NCI-H1105 treated with DMSO at 0.1 percent for 48 hours (cell line): ENCODE measurements around the gene NCKAP5L.
"Not testable (repeated sequence)": the region's sequence is repeated elsewhere in the genome, so short reads cannot be mapped to it uniquely, and the experiment has no call there.

ENCODE experiments used
- DNase-seq: peaks from one replicate; lab custom pipeline; 2025; lab: John Stamatoyannopoulos, UW

Gene NCKAP5L, protein sequence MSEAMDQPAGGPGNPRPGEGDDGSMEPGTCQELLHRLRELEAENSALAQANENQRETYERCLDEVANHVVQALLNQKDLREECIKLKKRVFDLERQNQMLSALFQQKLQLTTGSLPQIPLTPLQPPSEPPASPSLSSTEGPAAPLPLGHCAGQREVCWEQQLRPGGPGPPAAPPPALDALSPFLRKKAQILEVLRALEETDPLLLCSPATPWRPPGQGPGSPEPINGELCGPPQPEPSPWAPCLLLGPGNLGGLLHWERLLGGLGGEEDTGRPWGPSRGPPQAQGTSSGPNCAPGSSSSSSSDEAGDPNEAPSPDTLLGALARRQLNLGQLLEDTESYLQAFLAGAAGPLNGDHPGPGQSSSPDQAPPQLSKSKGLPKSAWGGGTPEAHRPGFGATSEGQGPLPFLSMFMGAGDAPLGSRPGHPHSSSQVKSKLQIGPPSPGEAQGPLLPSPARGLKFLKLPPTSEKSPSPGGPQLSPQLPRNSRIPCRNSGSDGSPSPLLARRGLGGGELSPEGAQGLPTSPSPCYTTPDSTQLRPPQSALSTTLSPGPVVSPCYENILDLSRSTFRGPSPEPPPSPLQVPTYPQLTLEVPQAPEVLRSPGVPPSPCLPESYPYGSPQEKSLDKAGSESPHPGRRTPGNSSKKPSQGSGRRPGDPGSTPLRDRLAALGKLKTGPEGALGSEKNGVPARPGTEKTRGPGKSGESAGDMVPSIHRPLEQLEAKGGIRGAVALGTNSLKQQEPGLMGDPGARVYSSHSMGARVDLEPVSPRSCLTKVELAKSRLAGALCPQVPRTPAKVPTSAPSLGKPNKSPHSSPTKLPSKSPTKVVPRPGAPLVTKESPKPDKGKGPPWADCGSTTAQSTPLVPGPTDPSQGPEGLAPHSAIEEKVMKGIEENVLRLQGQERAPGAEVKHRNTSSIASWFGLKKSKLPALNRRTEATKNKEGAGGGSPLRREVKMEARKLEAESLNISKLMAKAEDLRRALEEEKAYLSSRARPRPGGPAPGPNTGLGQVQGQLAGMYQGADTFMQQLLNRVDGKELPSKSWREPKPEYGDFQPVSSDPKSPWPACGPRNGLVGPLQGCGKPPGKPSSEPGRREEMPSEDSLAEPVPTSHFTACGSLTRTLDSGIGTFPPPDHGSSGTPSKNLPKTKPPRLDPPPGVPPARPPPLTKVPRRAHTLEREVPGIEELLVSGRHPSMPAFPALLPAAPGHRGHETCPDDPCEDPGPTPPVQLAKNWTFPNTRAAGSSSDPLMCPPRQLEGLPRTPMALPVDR (N-terminal part only)

DNA sequence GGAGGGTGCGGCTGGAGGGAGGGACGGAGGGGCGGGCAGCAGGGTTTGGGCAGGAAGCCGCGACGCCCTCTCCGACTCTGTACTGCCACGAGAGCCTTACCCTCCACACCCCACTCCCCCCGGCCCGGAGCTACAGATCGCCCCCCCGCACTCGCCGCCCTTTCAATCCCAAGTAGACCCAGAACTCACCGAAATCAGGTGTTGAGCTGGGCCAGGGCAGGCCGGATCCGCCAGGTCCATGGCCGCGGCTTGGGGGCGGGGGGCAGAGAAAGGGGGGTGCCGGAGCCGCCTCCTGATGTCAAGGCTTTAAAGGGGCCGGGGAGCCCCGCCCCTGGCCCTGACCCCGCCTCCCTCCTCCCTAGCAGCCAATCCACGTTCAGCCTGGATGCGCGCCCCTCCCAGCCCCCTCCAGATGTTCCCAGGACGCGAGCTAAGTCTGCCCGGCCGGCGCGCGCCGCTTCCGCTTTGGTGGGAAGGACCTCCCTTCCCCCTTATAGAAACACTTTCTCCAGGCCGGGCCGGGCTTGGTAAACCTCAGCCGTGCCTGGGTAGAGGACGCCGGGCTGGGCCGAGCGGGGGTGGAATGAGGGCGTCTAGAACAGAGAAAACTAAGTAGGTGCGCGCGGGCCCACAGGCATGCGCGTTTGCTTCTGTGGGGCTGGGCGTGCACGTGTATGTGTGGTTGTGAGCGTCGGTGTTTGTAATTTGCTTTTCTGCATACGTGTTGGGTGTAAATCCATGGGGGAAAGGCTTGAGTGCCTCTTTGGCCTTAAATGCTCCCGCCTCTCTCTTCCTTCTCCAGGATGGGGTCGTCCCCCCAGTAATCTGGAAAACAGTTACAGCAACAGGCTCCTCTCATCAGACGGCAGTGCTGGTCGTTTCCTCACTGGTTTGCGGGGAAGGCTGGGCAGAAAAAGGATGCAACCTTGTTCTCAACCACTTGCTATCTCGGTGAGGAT lies at the start of gene NCKAP5L:
Gene NCKAP5L, minus strand, starts transcription at position 281 of the 959 bp plus-strand sequence. CDS start 24,369 bp downstream, outside the sequence.
- DNase-seq: peak; percentile 73

DNA sequence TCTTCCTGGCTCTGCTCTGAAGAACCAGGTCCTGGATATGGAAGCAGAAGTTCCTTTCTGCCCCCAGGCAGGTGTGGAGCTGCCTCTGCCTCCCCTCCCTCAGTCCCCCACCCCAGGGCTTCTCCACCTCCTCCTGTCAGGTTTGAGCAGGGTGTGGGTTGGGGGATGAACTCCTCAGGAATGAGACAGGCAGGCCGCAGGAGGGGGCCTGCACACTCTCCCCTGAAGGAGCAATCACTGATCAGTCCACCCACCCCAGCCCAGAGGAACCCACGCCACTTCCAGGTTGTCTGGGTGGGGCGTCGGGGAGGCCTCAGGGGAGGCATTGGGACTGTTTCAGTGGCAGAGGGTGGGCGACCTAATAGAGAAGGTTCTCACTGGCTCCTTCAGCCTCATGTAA lies 48.9 kb upstream of the NCKAP5L start:
- DNase-seq: no peak

DNA sequence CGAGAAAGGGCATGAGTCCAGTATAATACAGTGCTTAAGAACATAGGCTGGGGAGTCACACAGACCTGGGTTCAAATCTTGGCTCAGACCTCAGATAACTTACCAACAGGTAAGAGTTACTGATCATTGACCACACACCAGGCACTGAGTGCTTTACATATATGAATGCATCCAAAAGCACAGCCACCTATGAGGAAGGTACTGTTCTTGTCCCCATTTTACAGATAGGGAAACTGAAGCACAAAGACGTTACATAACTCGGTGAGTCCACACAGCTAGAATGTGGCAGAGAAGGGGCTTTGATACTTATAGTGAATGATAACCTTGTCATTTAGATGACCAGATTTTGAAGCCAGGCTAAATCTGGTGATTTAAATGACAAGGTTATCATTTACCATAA lies 47.9 kb upstream of the NCKAP5L start:
- DNase-seq: no peak

DNA sequence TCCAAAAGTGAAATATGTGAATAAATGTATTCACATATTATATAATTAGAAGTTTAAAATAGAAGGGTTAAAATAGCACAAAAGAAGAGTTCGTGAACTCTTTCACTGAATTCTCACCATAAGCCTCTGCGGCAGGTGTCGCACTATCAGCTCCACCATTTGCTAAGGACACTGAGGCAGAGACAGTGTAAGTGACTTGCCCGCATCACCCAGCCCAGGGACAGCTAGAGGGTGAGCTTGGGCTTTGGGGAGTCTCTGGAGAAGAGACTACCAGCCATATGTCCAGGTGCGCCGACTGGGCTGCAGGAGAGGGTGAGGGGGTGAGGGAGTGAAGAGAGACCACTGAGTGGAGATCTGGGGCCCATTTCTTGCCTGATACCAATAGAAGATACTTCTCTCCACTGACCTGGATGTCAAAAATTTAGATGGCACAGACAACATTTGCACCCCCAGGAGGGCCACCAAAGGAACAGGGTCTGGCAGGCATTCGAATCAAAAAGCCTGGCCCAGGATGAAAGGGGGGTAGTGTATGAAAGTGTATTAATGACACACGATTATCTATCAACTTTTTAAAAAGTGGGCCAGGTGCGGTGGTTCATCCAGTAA lies 47.0 kb upstream of the NCKAP5L start:
- no peak for DNase-seq

DNA sequence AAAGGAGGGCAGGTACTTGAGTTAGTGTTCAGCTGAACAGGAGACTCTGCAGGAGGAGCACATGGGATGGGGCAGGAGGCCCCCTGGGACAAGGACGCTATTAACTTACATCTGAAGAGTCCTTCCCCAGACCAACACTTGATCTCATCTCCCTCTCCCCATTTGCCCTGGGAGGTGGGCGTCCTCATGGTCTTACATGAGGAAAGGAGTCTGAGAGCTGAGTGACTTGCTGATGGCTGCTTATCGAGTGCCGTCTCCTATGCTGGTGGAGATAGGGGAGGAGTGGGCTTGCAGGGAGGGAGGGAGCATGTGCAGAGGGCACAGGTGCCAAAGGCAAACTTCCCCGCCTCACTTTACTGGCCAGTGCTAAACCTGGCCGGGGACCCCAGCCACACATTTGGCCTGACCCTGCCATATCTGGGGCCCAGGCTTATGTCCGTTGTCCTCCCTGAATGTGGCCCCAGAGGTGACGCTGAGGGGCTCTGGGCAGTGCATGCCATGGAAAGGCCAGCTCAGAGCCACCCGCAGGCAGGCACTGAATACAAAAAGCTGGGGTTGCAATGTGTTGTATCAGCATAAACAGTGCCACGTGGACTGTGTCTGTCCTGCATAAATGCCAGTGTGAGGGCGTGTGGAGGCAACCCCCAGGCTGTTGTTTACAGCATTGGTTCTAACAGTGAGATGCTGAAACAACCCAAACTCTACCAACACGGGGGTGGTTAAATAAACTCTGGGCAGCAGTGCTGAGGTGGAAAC lies 46.1 kb upstream of the NCKAP5L start:
- no peak for DNase-seq

DNA sequence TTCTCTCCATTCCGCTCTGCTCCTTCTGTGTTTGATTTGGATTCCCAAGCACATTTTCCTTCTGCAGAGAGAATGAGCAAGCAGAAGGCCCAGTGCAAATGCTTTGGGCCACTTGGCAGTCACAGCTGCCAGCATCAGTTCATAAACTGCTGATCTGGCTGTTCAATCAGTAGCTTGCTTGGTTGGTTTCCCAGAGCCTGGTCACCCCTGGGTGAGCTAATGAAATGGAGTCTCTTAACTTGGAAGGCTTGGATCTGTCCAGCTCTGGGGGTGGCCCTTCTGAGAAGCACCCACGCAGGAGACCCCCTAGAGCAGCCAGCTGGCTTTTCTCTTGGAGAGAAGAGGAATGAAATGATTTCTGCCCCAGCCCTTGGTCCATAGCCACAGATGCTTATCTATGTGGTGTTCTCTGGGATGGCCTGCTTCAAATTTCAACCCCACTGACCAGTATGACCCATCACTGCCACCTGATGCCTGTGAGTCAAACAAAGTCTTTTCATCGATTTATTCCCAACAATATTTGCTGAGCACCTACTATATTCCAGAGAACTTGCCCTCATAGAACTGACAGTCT lies 45.2 kb upstream of the NCKAP5L start:
- no peak for DNase-seq

DNA sequence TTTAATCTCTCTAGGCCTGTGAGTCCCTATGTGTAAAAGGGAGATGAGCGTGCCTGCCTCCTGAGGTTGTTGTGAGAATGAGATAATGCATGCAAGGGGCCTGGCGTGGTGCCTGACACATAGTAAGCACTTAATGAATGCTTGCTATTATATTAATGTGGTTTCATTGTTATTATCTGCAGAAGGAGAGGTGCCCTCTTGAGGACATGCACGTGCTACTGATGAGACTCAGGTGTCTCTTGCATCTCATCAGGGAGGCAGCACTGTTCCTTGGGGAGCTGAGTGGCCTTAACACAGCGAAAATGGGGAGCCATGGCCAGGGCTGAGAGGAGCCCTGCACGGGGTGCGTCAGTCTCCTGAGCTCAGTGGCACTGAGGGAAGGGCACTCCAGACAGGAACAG lies 44.6 kb upstream of the NCKAP5L start:
- DNase-seq: no peak

DNA sequence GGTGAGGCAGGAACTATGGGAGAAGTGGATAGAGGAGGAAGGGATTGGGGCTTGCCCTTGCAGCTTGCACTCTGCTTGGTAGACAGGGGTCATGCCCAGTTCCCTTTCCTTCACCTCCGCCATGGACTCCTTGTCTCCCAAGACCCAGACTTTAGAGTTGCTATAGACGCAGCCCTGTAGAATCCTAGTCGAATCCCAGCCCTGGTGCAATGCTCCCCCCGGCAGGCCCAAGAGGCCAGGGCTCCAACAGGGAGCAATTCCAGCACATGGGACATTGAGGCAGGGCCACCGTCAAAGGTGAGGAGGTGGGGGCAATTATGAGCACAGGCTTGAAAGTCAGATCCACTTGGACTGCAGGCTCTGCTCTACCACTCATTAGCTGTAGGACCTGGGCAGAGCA lies 44.2 kb upstream of the NCKAP5L start:
- no peak for DNase-seq

DNA sequence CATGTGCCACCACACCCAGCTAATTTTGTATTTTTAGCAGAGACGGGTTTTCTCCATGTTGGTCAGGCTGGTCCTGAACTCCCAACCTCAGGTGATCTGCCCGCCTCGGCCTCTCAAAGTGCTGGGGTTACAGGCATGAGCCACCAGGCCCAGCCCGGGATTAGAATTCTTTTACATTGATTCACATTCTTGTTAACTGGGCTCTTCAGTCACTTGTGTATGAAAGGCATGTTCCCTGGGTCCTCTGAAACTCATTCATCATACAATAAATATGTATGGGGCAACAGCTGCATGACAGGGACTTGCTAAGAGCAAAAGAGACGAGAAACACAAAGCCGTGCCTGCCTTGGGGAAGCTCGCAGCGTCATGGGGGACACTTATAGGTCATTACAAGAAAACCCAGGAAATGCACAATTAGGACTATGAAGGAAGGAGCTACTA lies 43.6 kb upstream of the NCKAP5L start:
- DNase-seq: not testable (repeated sequence)

DNA sequence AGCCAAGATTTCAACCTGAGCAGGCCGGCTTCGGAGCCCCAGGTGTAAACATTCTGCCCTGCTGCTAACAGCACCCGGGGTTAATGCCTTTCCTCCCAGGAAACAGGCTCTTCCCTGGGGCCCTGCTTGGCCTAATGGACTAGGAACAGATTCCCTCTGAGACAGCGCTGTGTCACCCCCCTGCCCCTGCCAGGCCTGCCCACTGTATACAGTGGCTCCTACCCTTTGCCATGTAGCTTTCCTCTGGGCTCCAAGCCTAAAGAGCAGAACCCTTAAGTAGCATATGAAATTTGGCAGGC lies 43.0 kb upstream of the NCKAP5L start:
- DNase-seq: no peak

DNA sequence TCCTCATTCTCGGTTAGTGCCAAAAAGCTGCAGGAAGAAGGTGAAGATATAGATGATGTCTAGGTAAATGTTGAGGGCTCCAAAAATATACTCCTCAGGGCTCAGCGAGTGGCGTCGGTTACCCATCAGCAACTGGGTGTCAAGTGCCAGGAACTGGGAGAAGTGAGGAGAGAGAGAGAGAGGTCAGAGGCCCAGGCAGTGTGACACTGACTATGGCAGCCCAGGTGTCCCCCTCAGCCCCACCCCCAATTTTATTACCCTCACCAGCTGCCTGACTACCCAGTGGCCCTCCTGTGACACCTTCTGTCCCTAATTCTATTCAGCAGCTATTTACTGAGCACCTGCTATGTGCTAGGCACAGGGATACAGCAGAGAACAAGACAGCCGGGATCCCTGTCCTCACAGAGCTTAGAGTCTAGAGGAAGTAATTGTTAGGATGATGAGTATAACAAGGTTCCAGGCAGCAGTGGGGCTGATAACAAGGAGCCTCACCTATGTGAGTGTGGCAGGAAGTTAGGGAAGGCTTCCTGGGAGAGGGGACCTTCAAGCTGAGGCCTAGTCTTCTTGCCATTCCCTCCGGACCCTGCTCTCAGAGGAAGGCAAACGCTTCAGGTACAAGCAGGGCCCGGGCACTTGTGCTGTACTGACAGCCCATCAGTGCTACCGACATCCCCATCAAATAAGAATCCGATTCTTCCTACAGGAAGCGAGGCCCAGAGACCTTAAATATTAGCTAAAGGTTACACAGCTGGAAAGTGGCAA lies 42.5 kb upstream of the NCKAP5L start:
- no peak for DNase-seq

DNA sequence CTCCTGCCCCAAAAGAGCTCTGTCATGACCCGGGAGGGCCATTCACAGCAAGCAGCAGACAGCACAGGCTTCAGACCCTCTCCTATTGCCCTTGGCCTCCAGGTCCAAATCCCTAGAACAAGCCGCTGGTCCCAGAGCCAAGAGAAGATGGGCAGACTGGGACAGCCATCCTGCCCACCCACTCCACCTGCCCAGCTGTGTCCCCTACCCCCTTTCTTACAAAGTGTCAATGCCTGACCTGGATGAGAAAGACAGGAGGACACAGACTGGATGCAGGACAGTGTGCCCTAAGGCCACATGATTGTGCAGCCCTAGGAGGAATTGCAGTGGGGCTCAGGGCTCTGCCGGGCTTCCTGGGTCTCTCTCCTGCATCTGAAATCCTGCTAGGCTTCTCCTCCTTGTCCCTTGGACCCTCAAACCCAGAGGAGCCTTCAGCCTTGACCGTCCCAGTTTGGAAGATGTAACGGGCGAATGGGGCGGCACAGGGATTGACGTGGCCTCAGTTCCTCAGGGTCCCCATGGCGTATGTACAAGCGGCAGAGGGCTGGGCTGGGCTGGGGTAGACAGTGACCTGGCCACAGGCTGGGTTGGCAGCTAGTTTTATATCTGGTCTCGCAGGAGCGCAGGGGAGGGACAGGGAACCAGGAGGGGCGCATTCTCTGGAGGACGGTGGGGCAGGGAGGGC lies 41.7 kb upstream of the NCKAP5L start:
- no peak for DNase-seq

DNA sequence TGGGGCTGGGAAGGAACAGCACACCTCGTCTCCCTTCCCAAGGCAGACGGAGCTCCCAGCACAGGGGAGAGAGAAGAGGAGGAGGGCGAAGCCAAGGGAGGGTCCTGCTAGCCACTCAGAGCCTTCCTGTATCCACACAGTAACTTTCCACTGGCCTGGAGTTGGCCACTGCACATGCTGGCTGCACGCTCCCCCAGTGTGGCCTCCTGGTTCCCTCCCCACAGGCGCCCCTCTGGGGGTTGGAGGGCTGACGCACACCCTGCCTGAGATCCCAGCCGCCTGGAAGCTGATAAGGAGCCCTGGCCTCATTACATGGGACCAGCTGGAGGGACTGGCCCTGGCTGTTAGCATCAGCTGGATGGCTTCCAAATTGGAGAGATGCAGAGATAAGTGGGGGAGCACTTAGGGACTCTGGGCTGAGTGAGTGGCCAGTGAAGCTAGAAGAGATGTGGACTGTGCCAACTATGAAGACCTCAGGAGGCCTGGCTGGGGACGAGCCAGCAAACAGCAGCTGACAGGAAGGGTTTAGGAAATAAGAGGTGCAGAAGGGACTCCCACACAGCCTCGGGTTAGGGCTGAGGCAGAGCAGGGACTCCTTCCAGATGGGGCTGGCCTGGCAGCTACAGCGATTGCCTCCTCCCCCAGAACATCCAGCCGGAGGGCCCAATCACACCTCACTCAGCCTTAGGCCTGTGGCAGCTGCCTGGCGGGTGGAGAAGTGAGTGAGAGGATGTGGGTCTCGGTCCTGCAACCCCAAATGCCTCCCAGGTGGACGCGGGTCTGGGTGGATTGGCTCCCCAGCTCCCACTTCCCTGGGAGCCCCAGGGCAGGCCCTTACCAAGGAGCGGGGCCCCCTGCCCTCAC lies 41.0 kb upstream of the NCKAP5L start:
- DNase-seq: peak; percentile 91

DNA sequence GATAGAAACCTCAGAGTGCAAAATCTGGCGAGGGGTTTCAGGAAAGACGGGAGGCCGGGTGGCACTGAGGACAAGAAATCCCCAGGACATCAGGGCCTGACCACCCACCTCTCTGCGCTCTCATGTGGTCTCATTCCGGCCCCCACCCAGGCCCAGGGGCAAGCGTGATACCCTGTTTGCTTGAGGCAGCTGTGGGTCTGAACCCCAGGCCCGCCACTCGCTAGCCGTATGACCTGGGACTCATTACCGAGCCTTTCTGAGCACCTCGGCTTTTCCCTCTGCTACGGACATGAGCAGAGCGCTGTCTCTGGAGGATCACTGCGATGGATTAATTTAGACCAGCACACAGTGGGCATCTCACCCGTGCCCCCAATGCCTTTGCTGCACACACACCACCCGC lies 40.2 kb upstream of the NCKAP5L start:
- no peak for DNase-seq

DNA sequence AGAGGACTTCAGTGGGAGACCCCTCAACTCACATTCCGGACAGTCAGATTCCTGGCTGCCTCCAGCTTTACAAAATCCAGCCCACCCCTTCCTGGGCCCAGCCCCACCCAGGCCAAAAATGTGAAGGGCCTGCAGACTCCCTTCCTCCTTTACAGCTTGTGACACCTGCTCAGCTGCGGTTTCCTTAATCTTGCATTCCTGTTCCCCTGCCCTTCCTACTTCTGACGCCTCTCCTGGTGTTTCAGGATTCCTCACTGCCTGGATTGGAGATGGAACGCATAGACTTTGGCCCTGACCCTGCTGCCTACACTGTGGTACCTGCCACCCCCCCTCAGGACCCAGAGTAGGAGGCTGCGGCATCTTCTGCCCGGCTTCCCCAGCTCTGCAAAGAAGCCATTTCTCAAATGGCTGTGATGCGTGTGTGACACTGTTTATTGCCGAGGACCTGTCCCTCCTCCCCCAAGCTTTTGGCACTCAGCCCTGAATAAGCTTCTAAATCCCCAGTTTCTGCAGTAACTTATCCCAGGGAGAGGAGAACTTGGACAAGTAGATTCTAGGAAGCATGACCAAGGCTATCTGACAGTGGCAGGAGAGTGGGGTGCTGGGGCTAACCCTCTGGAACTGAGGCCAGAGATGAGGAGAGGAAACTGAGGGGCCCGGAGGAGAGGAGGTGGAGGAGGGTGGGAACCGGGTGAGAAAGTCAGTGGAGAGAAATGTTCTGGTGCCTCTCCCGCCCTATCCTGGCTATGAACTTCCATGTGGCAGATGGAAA lies 39.5 kb upstream of the NCKAP5L start:
- no peak for DNase-seq

DNA sequence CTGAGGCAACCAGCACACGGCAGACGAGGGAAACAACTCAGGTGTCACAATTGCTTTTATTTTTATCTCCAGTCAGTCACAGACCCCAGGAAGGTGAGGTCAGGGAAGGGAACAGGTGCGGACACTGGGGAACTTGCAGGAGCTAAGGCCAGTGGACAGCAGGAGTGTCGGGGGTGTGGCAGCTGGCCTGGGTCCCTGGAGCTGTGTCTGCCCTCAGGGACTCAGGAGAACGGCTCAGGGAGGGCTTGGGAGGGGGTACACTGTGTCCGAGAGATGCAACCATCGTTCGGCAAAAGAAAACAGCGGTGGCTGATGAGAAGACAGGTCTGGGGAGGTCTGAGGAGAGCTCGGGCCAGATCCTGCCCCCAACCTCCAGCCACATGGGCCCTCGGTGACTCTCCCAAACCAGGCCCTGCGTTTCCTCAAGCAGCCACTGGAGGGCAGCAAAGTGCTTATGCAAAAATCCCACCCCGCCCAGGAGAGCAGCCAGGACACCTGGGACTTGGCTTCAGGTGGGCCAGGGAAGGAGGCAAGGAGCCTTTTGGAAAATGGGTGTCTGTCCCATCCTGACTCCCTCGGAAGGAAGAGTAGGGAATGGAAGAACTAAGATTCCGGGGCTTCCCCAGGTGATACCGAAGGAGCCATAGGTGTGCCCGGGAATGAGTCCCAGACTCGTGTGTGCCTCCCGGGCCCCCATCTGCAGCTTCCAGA lies 38.8 kb upstream of the NCKAP5L start:
- peak; percentile 30 for DNase-seq
